ENCODE results near the gene MAJIN.

Gene MAJIN

DNA sequence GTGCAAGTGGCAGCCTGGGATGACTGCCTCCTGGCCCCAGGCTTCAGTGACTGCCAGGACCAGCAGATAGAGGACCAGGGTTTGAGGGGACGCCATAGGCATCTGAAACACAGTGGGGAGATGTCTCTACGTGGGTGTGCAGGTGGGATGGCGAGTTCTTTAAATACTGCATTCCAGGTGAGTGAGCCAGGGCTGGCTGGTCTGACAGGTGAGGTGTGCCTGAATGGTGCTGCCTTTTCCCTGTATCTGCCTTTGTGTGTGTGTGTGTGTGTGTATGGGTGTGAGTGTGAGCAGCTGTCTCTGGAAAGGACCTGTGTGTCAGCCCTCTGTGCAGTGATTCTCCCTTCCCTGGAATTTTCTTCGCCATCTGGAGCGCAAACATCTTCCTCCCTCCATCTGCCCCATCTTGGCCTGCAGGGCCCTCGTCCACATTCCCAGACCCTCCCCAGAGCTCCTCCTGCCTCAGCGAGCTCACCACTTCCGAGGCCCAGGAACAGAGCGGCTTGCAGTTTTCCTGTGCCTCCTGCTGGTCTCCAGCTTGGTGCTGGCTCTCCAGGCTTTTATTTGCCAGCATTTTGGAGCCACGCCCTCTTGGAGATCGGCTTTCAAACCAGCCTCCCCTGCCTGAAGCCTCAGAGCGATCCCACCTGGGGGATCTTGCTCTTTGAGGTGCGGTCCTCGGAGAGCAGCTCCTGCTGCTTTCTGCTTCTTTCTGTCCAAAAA lies 36.4 kb downstream of the MAJIN start, which contains the start of gene GPHA2:
TSS of gene GPHA2 (minus strand) at position 535 of the 723 bp plus-strand sequence. CDS start at position 102, 433 bp downstream.
- Histone ChIP-seq H3K36me3 (ENCODE audit: control insufficient read depth in 2 of 2, insufficient read depth in 1 of 2, low read length in 2 of 2) (peaks cover 0 to 45% of the 10 kb centered on the region in 2 experiments; a peak in 1 of 3 replicates), H3K27ac (ENCODE audit: extremely low read depth, low read depth, low read length) (no peak within 1 kb of the TSS), H3K4me1 (ENCODE audit: control insufficient read depth, insufficient read depth, low read length) (no peaks in the 10 kb centered on the region), H3K9me3 (ENCODE audit: control insufficient read depth, insufficient read depth, low read depth, low read length) (no peaks in the 10 kb centered on the region), H3K4me3 (ENCODE audit: low read depth, low read length) (no peak within 1 kb of the TSS)
- ChIA-PET CTCF (interaction anchor here (0.7 to 1.1 kb wide), 3 partner anchors 9 to 65 kb away, joined by 3 read pairs; no protein-coding TSS in a partner anchor), POLR2A (interaction anchor here (0.9 to 1.5 kb wide), 3 partner anchors 8 to 13 kb away, joined by 3 read pairs; no protein-coding TSS in a partner anchor)
- TF ChIP-seq OVOL3 (tag by site-specific recombination; IDR thresholded peaks at IDR 0.05) = no peak
- TF ChIP-seq, protein P1, sequence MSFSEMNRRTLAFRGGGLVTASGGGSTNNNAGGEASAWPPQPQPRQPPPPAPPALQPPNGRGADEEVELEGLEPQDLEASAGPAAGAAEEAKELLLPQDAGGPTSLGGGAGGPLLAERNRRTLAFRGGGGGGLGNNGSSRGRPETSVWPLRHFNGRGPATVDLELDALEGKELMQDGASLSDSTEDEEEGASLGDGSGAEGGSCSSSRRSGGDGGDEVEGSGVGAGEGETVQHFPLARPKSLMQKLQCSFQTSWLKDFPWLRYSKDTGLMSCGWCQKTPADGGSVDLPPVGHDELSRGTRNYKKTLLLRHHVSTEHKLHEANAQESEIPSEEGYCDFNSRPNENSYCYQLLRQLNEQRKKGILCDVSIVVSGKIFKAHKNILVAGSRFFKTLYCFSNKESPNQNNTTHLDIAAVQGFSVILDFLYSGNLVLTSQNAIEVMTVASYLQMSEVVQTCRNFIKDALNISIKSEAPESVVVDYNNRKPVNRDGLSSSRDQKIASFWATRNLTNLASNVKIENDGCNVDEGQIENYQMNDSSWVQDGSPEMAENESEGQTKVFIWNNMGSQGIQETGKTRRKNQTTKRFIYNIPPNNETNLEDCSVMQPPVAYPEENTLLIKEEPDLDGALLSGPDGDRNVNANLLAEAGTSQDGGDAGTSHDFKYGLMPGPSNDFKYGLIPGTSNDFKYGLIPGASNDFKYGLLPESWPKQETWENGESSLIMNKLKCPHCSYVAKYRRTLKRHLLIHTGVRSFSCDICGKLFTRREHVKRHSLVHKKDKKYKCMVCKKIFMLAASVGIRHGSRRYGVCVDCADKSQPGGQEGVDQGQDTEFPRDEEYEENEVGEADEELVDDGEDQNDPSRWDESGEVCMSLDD (tag by site-specific recombination; IDR thresholded peaks at IDR 0.05) = no peak
- TF ChIP-seq ZXDB (tag by site-specific recombination; IDR thresholded peaks at IDR 0.05) = no peak
- TF ChIP-seq, protein P2, sequence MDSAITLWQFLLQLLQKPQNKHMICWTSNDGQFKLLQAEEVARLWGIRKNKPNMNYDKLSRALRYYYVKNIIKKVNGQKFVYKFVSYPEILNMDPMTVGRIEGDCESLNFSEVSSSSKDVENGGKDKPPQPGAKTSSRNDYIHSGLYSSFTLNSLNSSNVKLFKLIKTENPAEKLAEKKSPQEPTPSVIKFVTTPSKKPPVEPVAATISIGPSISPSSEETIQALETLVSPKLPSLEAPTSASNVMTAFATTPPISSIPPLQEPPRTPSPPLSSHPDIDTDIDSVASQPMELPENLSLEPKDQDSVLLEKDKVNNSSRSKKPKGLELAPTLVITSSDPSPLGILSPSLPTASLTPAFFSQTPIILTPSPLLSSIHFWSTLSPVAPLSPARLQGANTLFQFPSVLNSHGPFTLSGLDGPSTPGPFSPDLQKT (IDR thresholded peaks at IDR 0.05; ENCODE audit: borderline replicate concordance, low read depth, low read length) = no peak
- TF ChIP-seq ZNF580 (tag by site-specific recombination; IDR thresholded peaks at IDR 0.05) = no peak
- no peak for TF ChIP-seq TRIM28 (IDR thresholded peaks at IDR 0.05; ENCODE audit: borderline replicate concordance, low read length)
- peak; percentile 83; the same call in 1 of the 2 replicates for TF ChIP-seq ZNF768 (tag by site-specific recombination; IDR thresholded peaks at IDR 0.05)
- TF ChIP-seq TCF7L2 (IDR thresholded peaks at IDR 0.05; ENCODE audit: borderline replicate concordance, low read depth, low read length) = no peak
- TF ChIP-seq ZNF214 (tag by site-specific recombination; IDR thresholded peaks at IDR 0.05; ENCODE audit: borderline replicate concordance) = no peak
- 0 out of 2 replicates have a peak, but pooled peaks have one; percentile 11 for TF ChIP-seq ZNF366 (tag by site-specific recombination; conservative IDR thresholded peaks at IDR 0.05)
- TF ChIP-seq ZNF140 (tag by site-specific recombination; IDR thresholded peaks at IDR 0.05) = no peak
- no peak for TF ChIP-seq ZNF473 (tag by site-specific recombination; IDR thresholded peaks at IDR 0.05)
- no peak for TF ChIP-seq SP2 (tag by site-specific recombination; IDR thresholded peaks at IDR 0.05)
- TF ChIP-seq ZNF398 (tag by site-specific recombination; IDR thresholded peaks at IDR 0.05) = no peak
- TF ChIP-seq ZNF302 (tag by site-specific recombination; IDR thresholded peaks at IDR 0.05; ENCODE audit: low read depth) = no peak
- no peak for TF ChIP-seq MZF1 (tag by site-specific recombination; IDR thresholded peaks at IDR 0.05; ENCODE audit: borderline replicate concordance)
- no peak for TF ChIP-seq ZNF639 (tag by site-specific recombination; IDR thresholded peaks at IDR 0.05)
- TF ChIP-seq ZNF280C (tag by site-specific recombination; IDR thresholded peaks at IDR 0.05) = no peak
- TF ChIP-seq, protein P3, sequence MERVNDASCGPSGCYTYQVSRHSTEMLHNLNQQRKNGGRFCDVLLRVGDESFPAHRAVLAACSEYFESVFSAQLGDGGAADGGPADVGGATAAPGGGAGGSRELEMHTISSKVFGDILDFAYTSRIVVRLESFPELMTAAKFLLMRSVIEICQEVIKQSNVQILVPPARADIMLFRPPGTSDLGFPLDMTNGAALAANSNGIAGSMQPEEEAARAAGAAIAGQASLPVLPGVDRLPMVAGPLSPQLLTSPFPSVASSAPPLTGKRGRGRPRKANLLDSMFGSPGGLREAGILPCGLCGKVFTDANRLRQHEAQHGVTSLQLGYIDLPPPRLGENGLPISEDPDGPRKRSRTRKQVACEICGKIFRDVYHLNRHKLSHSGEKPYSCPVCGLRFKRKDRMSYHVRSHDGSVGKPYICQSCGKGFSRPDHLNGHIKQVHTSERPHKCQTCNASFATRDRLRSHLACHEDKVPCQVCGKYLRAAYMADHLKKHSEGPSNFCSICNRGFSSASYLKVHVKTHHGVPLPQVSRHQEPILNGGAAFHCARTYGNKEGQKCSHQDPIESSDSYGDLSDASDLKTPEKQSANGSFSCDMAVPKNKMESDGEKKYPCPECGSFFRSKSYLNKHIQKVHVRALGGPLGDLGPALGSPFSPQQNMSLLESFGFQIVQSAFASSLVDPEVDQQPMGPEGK (tag by site-specific recombination; IDR thresholded peaks at IDR 0.05) = 0 out of 2 replicates have a peak, but pooled peaks have one; percentile 25
- TF ChIP-seq AEBP2 (tag by site-specific recombination; IDR thresholded peaks at IDR 0.05; ENCODE audit: borderline replicate concordance) = no peak
- no peak for TF ChIP-seq ZNF341 (tag by site-specific recombination; IDR thresholded peaks at IDR 0.05; ENCODE audit: low read depth)
- TF ChIP-seq GLIS1 (tag by site-specific recombination; IDR thresholded peaks at IDR 0.05) = peak; percentile 75
- no peak for TF ChIP-seq SCRT1 (tag by site-specific recombination; IDR thresholded peaks at IDR 0.05; ENCODE audit: borderline replicate concordance)

All from HEK293 (cell line).